Activated naive CD4-positive, alpha-beta T cell (primary cell): ENCODE results near the gene DNPEP.
A peak's percentile ranks its signal among the peaks of the same experiment; 100 is the strongest.
"Not testable (repeated sequence)": the region's sequence is repeated elsewhere in the genome, so short reads cannot be mapped to it uniquely, and the experiment has no call there.

Experiments used
- DNase-seq, 4 experiments: peaks; one replicate each; lab custom pipeline; 2025; lab: John Stamatoyannopoulos, UW

Gene DNPEP

DNA sequence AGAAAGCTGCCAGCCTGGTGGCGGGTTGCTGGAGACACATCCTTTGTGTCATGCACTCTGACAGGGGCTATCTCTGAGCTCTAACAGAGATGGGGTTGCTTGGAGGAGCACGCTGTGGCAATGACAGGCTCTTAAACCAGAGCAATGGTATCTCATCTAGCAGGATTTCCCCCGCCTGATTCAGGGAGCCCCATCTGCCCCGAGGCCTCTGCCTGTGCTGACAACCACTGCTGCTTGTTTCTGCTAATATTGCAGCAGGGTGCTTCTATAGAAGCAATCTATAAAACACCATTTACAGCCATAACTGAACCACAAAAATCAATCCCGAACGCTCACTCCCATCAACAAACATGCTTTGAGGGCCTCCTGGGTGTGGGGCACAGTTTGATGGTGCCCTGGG, 12.8 kb upstream of the DNPEP start:
- no peak for DNase-seq

DNA sequence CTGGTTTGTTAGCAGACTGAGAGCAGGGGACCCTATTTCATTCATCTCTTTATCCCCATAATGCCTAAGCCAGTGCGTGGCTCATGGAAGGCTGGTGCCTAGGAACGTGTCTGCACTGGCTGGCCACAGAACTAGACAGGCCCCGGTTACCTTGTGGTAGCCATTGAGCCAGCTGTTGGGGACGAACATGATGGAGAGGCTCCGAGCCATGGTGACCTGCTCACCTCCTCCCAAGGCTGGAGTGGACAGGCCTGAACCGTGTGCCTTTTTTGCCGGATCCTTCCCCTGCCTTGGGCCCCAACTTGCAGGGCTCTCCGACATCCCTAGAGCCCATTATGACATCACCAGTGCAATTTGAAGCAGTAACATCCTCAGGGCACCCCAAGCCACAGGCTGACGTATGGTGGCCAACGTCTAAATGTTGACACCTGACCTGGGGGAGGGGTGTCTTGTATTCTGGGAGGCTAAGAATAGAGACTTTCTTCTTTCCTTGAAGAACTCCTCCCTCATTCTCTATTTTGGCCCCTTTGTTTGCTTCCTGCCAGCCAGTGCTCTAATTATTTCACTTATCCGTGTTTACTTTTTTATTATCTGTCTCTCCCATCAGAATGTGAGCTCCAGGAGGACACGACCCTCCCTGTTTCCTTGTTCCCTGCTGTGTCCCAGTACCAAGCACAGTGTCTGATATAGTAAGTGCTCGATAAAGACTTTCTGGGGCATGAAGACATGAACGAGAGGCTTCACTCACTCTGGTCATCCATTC, 12.2 kb upstream of the DNPEP start:
- DNase-seq = no peak

DNA sequence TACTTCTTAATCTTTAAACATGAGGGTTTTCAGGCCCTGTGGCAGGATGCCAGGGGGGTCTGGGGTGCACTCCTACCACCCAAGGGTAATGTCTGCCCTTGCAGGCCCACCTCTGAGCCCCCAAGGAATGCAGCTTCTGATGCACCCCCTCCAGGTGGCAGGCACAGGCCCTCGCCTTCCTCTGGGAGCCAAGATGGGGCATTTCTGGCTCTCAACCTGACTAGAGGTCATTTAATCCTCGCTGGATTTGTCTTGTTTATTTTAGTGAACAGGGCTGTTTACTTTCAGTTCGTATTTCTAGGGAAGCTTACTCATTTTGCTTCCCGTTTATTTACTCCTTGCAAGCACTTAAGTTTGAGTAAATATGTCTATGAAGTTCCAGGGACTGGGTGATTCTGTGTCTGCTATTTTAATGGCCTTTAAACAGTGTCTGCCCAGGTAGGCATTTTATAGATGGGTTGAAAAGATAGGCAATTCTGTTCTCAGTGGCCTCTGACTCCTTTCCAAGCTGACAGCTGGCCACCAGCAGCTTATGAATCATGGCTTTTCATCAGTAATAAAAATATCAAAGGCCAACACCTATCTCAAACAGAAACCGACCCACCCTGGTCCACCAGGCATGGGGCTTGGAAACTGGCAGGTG, 11.1 kb upstream of the DNPEP start:
- DNase-seq = no peak

DNA sequence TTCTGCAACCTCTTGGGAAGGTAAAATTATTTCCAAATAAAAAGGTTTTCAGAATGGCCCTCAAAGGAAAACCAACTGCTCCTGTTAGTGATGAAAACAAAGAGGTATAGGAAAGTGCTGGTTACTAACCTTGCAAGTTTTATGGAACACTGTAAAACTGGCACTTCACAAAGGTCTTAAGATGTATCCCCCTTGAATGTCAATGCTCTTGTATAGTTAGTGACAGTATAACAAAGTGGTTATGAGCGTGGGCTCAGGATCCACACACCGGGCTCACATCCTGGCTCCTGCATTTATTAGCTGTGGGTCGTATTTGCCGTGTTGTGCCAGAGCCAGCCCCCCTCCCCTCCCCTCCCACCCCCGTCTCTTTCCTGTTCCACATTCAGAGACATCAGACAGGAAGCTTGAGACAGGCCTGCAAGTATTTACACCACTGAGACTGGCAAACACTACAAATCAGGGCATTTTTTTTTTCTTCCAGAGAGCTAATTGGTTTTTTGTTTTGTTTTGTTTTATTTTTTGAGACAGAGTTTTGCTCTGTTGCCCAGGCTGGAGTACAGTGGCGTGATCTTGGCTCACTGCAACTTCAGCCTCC, 9.2 kb upstream of the DNPEP start:
- no peak for DNase-seq

DNA sequence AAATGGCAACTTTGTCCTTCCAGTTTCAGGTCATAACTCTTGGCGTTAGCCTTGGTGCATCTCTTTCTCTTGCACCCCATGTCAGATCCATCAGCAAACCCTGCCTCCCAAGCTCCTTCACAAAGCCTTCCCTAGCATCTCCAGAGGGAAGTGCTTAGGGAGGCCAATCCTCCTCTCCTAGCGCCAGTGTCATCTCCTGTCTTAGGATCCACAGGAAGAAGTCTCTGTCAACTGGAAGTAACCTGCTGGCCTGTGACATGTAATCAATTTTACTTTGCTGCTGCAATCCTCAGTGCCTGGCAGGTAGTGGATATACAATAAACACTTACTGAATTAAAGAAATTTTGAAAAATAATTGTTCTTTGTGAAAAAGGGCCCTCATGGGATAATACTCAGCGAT, 7.9 kb upstream of the DNPEP start:
- no peak for DNase-seq

DNA sequence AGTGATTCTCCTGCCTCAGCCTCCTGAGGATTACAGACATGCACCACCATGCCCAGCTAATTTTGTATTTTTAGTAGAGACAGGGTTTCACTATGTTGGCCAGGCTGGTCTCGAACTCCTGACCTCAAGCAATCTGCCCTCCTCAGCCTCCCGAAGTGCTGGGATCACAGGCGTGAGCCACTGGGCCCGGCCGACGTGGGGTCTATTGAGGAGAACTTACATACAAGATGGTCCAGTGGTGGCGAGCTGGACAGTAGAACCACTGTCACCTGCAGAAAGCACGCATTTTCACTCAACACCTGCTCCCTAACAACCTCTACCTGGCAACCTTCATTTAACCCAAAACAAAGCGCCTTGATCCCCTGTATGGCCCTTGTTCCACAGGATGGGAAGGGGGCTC, 7.3 kb upstream of the DNPEP start:
- not testable (repeated sequence) for DNase-seq

DNA sequence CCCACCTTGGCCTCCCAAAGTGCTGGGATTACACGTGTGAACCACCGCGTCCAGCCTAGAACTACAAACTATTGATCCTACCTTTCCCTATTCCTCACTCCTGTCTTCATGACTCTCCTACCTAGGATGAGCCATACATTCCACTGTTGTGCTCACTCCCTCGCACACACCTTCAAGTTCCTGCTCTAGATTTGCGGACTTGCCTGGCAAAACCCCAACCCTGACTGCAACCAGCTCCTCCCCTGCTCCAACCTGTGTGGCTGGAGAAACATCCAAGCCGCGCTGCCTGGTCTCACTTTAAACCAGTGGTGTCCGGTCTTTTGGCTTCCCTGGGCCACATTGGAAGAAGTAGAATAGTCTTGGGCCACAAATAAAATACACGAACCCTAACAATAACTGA, 5.0 kb upstream of the DNPEP start:
- no peak for DNase-seq

DNA sequence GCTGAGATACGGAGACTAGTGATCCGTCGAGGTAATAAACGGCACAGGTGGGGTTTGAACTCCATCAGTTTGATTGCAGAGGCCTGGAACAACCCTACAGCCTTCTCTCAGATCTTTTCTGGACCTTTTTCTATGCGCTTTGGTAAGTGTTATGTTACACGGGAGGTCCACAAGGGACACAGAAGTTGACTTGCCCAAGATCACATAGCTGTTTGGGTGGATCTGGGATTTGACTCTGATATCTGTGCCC, 1.1 kb upstream of the DNPEP start:
- DNase-seq = no peak

DNA sequence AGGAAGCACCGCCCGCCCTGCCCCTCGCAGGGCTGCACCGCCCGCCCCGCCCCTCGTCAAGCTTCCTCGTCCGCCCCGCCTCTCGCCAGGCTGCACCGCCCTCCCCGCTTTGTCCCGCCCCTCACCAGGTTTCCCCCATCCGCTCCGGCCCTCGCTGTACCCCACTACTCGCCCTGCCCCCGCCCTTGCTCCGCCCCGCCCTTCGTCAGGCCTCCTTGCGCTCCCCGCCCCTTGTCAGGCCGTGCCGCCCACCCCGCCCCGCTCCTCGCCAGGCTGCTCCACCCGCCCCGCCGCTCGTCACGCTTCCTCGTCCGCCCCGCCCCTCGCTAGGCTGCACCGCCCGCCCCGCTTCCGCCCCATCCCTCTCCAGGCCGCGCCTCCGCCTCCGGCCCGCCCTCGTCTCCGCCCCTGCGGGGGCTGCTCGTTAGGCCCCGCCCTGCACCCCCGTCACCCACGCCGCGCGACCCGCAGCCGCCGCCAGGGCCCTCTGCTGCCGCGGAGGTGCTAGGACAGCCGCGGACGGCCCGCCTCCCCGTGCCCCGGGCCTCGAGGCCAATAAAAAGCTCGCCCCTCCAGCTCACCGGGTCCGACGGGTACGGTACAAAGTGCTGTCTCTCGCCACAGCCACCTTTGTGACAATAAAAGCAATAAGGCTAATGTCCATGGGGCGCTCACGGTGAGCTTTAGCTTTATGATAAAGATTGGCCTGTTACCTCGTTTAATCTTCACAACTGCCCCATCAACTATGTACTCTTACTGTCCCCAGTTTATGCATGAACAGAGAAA, 602 bp upstream of the DNPEP start:
- peak; percentile 99 to 100 (median 100) for DNase-seq

DNA sequence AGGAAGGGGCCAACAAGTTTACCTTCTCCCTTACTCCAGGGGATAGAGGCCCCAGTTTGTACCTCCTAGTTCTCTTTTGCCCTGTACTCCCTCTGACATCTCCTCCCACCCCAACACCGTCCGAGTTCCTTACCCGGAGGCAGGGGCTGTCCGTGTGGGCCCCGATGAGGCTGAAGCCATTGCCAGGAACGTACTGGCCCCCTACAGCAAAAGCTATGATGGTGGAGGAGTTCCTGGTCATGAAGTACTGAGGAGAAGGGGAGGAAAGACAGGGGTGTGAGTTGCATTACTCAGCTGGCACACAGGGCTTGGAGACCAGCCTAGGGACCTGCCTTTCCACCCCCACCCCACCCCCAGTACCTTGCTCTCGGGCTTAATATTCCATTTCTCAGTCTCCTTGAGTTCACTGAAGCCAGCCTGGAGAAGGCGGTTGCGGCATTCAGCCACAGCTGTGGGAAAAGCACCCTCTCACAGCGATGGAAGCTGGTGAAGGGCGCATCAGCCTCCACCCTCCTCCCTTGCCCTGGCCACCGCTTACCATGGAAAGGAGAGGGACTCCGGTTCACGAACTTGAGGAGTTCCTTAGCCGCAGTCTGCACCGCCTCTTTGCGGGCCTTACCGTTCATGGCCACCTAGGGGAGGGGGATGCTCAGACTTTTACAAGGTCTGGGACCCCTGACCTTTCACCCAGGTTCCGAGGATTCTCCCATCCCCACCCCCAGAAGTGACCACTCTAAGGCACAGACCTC, 1.0 kb downstream of the DNPEP start:
- DNase-seq = no peak

DNA sequence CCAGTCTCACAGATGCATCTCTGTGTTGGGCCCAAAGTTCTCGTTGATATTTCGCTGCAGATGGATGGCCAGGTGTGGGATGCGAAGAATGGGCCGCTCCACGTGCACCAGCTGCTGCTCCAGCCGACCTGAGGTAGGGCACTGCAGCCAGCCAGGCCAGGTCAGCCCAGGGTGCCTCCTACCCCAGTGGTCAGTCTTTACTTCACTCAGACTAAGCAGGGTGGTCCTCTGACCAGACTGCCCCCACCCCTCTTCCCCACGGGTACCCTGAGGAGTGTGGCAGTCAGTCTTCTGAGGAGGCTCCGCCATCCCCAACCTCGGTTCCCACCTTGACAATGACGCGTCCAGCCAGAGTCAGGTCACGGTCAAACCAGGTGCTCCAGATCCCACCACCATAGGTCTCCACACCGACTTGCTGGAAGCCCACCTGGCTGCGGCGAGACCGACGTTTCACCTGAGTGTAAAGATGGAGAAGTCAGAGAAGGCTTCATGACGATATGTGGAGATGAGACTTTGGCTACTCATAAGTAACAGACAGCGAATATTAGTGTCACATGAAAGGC, 1.7 kb downstream of the DNPEP start:
- DNase-seq = no peak

DNA sequence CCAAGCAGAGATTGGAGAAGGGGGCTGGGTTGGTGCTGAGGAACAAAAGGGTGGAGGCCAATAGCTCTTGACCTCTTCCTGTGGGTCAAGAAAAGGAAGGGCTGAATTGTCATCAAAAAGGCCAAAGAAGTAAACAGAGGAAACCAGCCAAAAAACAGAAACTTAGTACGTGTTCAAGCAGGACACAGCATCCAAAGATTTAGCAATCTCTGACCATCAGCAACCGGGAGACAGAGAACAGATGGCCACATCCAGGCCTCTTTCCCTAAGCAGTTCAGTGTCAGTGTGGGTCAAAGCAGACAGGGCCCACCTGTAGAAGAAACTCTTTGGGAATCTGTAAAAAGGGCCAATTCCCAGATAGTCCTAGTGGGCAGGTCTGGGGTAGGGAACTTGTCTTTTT, 2.9 kb downstream of the DNPEP start:
- DNase-seq = no peak

DNA sequence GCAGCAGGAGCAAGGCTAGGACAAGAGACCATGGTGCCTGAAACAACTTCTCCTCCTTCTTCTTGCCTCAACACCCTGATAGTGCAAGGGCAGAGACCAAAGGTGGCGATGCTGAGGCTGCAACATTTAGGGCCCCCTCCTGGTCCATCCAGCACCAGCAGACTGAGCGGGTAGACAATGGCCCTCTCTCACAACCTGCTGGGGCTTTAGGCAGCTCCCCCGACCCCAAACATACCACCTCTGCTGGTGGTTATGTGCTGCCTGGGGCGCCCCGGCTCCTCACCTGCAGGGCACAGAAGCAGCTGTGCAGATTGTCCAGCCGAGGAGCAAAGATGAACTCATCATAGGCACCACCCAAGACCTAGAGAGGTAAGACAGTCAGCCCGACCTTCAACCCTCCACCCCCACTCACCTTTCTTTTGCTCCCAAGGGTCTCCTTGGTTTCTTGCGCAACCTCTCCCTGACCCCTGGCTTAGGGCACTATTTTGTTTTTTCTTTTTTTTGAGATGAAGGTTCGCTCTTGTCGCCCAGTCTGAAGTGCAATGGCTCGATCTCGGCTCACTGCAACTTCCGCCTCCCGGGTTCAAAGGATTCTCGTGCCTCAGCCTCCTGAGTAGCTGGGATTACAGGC, 3.5 kb downstream of the DNPEP start:
- DNase-seq = no peak

DNA sequence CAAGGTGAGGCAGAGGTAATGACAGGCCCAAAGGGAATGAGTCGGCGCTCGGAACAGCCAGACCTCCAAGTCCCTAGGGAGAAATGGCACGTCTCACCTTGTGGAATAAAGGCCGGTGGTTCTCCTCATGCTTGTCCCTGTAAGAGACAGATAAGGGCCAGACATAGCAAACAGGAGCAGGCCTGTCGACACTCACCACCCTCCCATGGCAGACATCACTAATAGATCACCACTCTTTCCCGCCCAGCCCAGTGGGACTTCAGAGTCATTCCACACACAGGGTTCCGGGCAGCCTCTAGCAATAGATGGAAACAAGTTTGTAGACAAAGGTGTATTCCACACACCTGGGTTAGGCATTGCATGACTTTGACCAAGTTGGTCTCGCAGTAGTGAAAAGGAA, 6.3 kb downstream of the DNPEP start:
- DNase-seq = no peak

DNA sequence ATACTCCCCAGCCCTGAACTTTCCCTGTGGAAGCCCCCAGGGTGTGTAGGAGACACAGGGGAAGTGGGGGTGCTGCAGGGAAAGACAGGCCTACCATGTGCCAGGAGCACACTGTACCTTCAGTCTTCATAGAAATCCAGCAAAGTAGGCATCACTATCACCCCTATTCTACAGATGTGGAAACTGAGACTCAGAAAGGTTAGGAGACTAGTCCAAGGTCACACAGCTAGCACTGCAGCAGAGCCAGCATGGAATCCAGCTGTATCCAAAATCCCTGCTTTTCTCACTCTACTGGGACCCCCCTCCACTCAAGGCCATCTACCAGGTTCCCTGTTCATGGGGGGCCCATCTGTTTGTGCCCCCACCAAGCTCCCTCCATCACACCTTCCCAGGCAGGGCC, 6.8 kb downstream of the DNPEP start:
- DNase-seq = no peak

DNA sequence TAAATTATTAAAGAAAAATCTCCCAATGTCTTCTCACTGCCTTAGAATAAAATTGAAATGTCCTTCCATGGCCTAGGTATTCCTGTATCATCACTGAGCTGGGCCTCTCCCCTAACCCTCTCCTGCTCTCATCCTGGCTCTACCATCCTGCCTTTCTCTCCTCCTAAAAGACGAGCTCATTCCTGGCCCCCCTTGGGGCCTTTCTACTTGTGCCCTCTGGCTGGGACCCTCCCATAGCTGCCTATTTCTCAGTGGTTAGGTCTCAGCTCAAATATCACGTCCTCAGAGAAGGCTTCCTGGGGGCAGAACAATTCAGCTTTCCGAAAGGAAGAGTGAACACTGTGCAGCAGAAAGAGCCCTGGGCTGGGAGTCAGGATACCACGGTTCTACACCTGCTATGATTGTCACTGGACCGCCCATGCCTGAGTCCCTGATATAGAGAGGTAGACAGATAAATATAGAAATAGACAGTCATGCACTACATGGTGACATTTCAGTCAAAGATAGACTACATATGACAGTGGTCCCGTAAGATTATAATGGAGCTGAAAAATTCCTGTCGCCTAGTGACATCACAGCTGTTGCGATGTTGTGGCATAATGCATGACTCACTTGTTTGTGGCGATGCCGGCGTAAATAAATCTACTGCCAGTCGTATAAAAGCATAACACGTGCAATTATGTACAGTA, 9.4 kb downstream of the DNPEP start:
- DNase-seq = no peak

DNA sequence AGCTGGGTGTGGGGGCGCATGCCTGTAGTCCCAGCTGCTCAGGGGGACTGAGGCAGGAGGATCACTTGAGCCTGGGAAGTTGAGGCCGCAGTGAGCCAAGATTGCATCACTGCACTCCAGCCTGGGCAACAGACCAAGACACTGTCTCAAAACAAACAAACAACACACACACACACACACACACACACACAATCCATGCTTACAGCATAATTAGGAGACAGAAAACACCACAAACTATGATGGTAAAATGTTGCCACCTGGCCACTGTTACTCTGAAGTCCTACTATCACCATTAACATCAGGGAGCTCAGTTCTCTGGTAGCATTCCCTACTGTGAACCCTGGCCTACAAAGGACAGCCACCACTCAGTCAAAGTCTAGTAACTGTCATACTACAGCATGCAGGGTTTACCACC, 18.3 kb downstream of the DNPEP start:
- DNase-seq = no peak

DNA sequence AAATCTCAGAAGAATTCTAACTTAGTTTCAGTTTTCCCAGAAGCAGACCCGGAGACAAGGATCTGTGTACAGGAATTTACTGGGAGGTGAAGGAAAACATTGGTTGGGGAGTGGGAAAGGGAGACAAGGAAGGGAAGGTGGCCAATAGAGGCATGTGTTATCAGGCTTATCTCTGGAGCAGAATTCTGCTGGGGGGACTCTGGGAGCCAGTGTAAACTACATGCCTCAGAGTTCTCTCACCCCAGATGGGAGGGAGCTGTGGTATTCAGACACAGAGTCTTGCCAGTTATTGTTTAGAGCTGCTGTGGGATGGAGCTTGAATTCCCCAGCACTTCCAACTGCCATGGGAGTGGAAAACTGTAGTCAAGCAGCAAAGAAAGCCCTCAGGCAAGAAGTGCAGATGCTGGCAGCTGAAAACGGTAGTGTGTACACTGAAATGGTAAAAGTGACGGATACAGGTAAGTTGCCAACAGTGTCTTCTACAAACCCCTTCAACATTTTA, 19.0 kb downstream of the DNPEP start:
- DNase-seq = no peak

DNA sequence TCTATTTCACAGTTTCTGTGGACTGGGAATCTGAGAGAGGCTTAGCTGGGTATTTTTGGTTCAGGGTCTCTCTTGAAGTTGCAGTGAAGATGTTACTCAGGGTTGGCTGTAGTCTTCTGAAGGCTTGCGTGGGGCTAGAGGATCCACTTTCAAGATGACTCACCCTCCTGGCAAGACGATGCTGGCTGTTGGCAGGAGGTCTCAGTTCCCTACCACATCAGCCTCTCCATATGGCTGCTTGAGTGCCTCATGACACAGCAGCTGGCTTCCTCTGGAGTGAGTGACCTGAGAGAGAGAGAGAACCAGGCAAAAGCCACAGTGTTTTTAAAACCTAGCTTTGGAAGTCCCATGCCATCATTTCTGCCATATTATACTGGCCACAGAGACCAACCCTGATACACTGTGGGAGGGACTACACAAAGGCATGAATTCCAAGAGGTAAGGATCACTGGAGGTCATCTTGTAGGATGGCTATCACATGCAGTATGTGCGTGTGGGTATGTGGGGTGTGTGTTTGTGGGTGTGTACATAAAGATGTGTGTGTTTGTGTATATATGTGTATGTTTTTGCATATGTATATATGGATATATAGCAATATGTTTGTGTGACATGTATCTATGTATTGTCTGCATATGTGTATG, 25.1 kb downstream of the DNPEP start:
- no peak for DNase-seq

DNA sequence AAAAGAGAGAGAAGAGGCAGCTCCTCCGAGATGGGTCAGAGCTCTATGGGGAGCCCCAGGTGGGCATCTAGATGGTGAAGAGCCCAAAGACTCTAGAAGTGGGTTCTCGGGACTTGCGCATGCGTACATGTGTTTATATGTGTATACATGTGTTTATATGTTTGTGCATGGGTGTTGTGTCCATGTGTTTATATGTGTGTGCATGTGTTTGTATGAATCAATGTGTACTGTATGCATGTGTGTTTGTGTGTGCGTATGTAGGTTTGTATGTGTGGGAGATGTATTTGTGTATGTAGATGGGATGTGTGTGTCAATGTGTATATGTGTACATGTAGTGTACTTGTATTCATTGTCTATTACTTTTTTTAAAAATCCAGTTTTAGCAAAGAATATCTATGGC, 25.6 kb downstream of the DNPEP start:
- DNase-seq = no peak
